ENCODE results near the gene FGFR3.

DNA sequence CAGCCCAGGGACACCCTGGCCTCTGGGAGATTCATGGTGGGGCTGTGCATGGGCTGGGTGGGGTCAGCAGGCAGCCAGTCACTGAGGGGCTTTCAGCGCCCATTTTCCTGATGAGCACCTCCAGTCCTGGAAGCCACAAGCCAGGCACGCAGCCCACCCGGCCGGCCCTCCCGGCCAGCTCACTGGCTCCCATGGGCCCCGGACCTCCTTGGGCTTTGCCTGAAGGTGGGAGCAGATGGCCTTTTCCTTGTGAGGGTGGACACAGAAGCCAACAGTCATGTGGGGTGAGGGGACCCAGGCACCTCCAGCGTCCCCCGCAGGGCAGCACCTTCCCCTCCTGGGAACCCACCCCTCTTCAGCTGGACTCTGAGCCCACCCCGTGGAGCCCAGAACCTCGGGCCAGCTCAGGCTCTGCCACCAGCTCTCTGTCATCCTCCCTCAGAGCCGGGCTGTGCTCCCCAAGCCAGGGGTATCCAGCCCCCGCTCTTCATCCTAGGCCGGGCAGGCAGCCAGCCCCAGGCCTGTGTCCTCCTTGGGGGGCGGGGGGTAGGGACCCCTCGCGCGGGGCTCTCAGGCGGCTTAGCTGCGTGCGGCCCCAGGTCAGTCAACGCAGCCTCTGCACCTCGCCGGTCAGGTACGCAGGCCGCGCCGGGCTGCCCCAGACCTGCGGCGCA, 798 bp upstream of the FGFR3 start:
- TF ChIP-seq BCL11A (IDR thresholded peaks at IDR 0.05; ENCODE audit: low read depth in 2 of 2, low read length in 2 of 2): no peak
- no peak for TF ChIP-seq POLR2A (IDR thresholded peaks at IDR 0.05; ENCODE audit: control extremely low read depth in 1 of 2, low read depth in 2 of 2, low read length in 2 of 2)
- TF ChIP-seq EZH2 (IDR thresholded peaks at IDR 0.05; ENCODE audit: low read depth, low read length, severe bottlenecking): no peak
- TF ChIP-seq TCF12 (IDR thresholded peaks at IDR 0.05; ENCODE audit: low read depth, low read length): no peak
- no peak for TF ChIP-seq CEBPB (IDR thresholded peaks at IDR 0.05; ENCODE audit: low read depth, low read length)
- TF ChIP-seq EP300 (IDR thresholded peaks at IDR 0.05; ENCODE audit: borderline replicate concordance in 1 of 2, low read depth in 2 of 2, low read length in 2 of 2): no peak
- TF ChIP-seq ZNF274 (IDR thresholded peaks at IDR 0.05; ENCODE audit: borderline replicate concordance, extremely low read depth, low read length): no peak
- TF ChIP-seq, protein P1, sequence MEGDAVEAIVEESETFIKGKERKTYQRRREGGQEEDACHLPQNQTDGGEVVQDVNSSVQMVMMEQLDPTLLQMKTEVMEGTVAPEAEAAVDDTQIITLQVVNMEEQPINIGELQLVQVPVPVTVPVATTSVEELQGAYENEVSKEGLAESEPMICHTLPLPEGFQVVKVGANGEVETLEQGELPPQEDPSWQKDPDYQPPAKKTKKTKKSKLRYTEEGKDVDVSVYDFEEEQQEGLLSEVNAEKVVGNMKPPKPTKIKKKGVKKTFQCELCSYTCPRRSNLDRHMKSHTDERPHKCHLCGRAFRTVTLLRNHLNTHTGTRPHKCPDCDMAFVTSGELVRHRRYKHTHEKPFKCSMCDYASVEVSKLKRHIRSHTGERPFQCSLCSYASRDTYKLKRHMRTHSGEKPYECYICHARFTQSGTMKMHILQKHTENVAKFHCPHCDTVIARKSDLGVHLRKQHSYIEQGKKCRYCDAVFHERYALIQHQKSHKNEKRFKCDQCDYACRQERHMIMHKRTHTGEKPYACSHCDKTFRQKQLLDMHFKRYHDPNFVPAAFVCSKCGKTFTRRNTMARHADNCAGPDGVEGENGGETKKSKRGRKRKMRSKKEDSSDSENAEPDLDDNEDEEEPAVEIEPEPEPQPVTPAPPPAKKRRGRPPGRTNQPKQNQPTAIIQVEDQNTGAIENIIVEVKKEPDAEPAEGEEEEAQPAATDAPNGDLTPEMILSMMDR (IDR thresholded peaks at IDR 0.05; ENCODE audit: control extremely low read depth in 1 of 3, insufficient read depth in 1 of 3, low read depth in 1 of 3, low read length in 3 of 3): no peak
- TF ChIP-seq EGR1 (IDR thresholded peaks at IDR 0.05; ENCODE audit: borderline replicate concordance, low read depth, low read length): no peak
- no peak for TF ChIP-seq YY1 (IDR thresholded peaks at IDR 0.05; ENCODE audit: low read depth, low read length)
- TF ChIP-seq SUZ12 (IDR thresholded peaks at IDR 0.05; ENCODE audit: low read length): no peak
- TF ChIP-seq SP1 (IDR thresholded peaks at IDR 0.05; ENCODE audit: low read depth, low read length): no peak

Data from H1 (cell line).